Vagina (tissue), 2 donors: ENCODE measurements around the gene CD40. TPM values are rescaled to one million over a fixed set of nuclear protein-coding genes. Genes with fewer than 3 reads are reported as not detected.

Source experiments
- DNase-seq, 2 donors: peaks; one replicate each; pipeline ENCODE4 v3.0.0-alpha.2; 2017; ENCODE audit errors: extremely low spot score in 2 of 2
- H3K27ac ChIP-seq: fragments of 200-600 bp; sonication (generic); one replicate; pipeline ENCODE4 v1.5.1; 2019
- H3K27me3 ChIP-seq: fragments of 200-600 bp; sonication (generic); one replicate; pipeline ENCODE4 v1.5.1; 2019
- H3K36me3 ChIP-seq, 2 donors: fragments of 200-600 bp; sonication (generic); one replicate each; pipeline ENCODE4 v1.5.1; 2017 to 2019
- H3K4me1 ChIP-seq: fragments of 200-600 bp; sonication (generic); one replicate; pipeline ENCODE4 v1.5.1; 2019
- H3K4me3 ChIP-seq, 2 donors: fragments of 200-600 bp; sonication (generic); 1 replicate in 1 of 2; 2 replicates in 1 of 2; pipeline ENCODE4 v1.5.1; 2016 to 2019
- H3K9me3 ChIP-seq: fragments of 200-600 bp; sonication (generic); one replicate; pipeline ENCODE4 v1.5.1; 2019
- POLR2A ChIP-seq, 2 donors: fragments of 450-650 bp; IDR thresholded peaks; one replicate each; pipeline ENCODE4 v1.6.1; 2017; ENCODE audit warnings: antibody characterized with exemption in 2 of 2, mild to moderate bottlenecking in 2 of 2, moderate library complexity in 2 of 2
- POLR2AphosphoS5 ChIP-seq, 2 donors: sonication (generic); formaldehyde crosslinking; IDR thresholded peaks; one replicate each; pipeline ENCODE4 v1.9.0; 2017; ENCODE audit warnings: antibody characterized with exemption in 2 of 2, mild to moderate bottlenecking in 2 of 2, low read depth in 1 of 2; ENCODE audit not compliant: insufficient read depth in 1 of 2
- intact Hi-C: fragments of 100-400 bp; cut with DNase I; formaldehyde crosslinking; loops from one replicate; pipeline ENCODE4 v1.15.1; 2023
- total RNA-seq: library from RNA; depleted of rRNA; stranded (reverse); fragments of >200 nt; gene quantifications from one replicate; pipeline ENCODE4 v1.2.3, GENCODE V29; 2016
- TF ChIP-seq, protein P1 (sequence below), 3 experiments: fragments of 450-650 bp in 2 of 3; fragments of 200-600 bp in 1 of 3; sonication (generic) in 1 of 3; IDR thresholded peaks; one replicate each; pipeline ENCODE4 v1.5.1; 2017 to 2019; ENCODE audit warnings: antibody characterized with exemption in 3 of 3, mild to moderate bottlenecking in 2 of 3, moderate library complexity in 2 of 3

Gene CD40
- total RNA-seq, 1 donor from 2014 or later, result 24.6 TPM

GRCh38 chr20:46148313-46149208 is 30.4 kb downstream of the CD40 start:
- Histone ChIP-seq H3K4me3 (no peak overlapping the region), H3K27me3 (no peaks in the 10 kb centered on the region), H3K36me3 (no peaks in the 10 kb centered on the region), H3K4me1 (no peaks in the 10 kb centered on the region), H3K9me3 (no peaks in the 10 kb centered on the region), H3K27ac (no peak overlapping the region)
- DNase-seq, result no peak
- TF ChIP-seq POLR2AphosphoS5 (IDR thresholded peaks at IDR 0.05; ENCODE audit: insufficient read depth in 1 of 2, low read depth in 1 of 2) (no peak), POLR2A (IDR thresholded peaks at IDR 0.05) (no peak)
- TF ChIP-seq, protein P1, sequence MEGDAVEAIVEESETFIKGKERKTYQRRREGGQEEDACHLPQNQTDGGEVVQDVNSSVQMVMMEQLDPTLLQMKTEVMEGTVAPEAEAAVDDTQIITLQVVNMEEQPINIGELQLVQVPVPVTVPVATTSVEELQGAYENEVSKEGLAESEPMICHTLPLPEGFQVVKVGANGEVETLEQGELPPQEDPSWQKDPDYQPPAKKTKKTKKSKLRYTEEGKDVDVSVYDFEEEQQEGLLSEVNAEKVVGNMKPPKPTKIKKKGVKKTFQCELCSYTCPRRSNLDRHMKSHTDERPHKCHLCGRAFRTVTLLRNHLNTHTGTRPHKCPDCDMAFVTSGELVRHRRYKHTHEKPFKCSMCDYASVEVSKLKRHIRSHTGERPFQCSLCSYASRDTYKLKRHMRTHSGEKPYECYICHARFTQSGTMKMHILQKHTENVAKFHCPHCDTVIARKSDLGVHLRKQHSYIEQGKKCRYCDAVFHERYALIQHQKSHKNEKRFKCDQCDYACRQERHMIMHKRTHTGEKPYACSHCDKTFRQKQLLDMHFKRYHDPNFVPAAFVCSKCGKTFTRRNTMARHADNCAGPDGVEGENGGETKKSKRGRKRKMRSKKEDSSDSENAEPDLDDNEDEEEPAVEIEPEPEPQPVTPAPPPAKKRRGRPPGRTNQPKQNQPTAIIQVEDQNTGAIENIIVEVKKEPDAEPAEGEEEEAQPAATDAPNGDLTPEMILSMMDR (IDR thresholded peaks at IDR 0.05), result no peak
- intact Hi-C loops, result no loop called here

DNA sequence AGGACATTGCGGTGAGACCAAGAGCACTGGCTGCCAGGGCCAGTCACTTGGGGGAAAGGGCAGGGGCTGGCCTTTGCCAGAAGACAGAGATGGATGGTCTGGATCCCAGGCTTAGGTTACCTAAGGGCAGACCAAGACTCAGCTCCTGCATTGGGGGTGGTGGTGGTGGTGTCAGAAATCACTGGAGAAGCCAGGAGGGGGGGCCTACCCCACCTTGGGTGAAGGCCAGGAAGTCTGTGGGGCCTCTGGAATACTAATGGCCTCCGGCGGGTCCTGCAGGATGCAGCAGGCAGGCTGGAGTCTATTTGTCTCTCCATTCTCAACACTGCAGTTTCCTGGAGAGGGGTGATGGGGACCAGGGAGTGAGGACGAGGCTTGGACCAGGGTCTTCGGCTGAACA is 32.8 kb downstream of the CD40 start:
- H3K36me3 ChIP-seq, result no peaks in the 10 kb centered on the region
- intact Hi-C loops, result no loop called here
- TF ChIP-seq POLR2A (IDR thresholded peaks at IDR 0.05) (no peak), POLR2AphosphoS5 (IDR thresholded peaks at IDR 0.05; ENCODE audit: insufficient read depth in 1 of 2, low read depth in 1 of 2) (no peak)
- TF ChIP-seq, protein P1 (IDR thresholded peaks at IDR 0.05), result no peak
- H3K9me3 ChIP-seq, result no peaks in the 10 kb centered on the region
- no peaks in the 10 kb centered on the region for H3K27me3 ChIP-seq
- no peak overlapping the region for H3K4me3 ChIP-seq
- DNase-seq, result no peak
- H3K4me1 ChIP-seq, result no peaks in the 10 kb centered on the region
- no peak overlapping the region for H3K27ac ChIP-seq

- H3K4me3 ChIP-seq, result no peak overlapping the region
- no peaks in the 10 kb centered on the region for H3K9me3 ChIP-seq
- no peak for DNase-seq
- intact Hi-C loops, result no loop called here
- no peaks in the 10 kb centered on the region for H3K4me1 ChIP-seq
- H3K27ac ChIP-seq, result no peak overlapping the region
- TF ChIP-seq POLR2A (IDR thresholded peaks at IDR 0.05) (no peak), POLR2AphosphoS5 (IDR thresholded peaks at IDR 0.05; ENCODE audit: insufficient read depth in 1 of 2, low read depth in 1 of 2) (no peak)
- TF ChIP-seq, protein P1 (IDR thresholded peaks at IDR 0.05), result no peak
- H3K36me3 ChIP-seq, result no peaks in the 10 kb centered on the region
- no peaks in the 10 kb centered on the region for H3K27me3 ChIP-seq
Measured at GRCh38 chr20:46151936-46152335, 33.8 kb downstream of the CD40 start.

GRCh38 chr20:46152824-46153586 is 34.9 kb downstream of the CD40 start:
- intact Hi-C loops, result no loop called here
- Histone ChIP-seq H3K4me1 (no peaks in the 10 kb centered on the region), H3K36me3 (no peaks in the 10 kb centered on the region), H3K27ac (no peak overlapping the region), H3K9me3 (no peaks in the 10 kb centered on the region), H3K27me3 (no peaks in the 10 kb centered on the region), H3K4me3 (no peak overlapping the region)
- no peak for DNase-seq
- TF ChIP-seq, protein P1 (IDR thresholded peaks at IDR 0.05), result no peak
- TF ChIP-seq POLR2A (IDR thresholded peaks at IDR 0.05) (no peak), POLR2AphosphoS5 (IDR thresholded peaks at IDR 0.05; ENCODE audit: insufficient read depth in 1 of 2, low read depth in 1 of 2) (no peak)
